Prostate gland (tissue), 2 donors: ENCODE data around the gene IKZF2. TPM values are rescaled to one million over a fixed set of nuclear protein-coding genes. Genes with fewer than 3 reads are reported as not detected.
"Not testable (repeated sequence)": the region's sequence is repeated elsewhere in the genome, so short reads cannot be mapped to it uniquely, and the experiment has no call there.

ENCODE experiments used
- DNase-seq: peaks from one replicate; pipeline ENCODE4 v3.0.0-alpha.2; 2019; ENCODE audit warnings: low spot score
- H3K27ac ChIP-seq, 2 donors: fragments of 200-600 bp; sonication (generic); 2 replicates each; pipeline ENCODE4 v1.5.1; 2017 to 2019
- H3K27me3 ChIP-seq: fragments of 200-600 bp; sonication (generic); replicated peaks from 2 replicates; pipeline ENCODE4 v1.5.1; 2019; ENCODE audit not compliant: insufficient read depth
- H3K36me3 ChIP-seq, 2 donors: fragments of 200-600 bp; sonication (generic); 1 replicate in 1 of 2; 2 replicates in 1 of 2; pipeline versions ENCODE4 v1.5.1 to v1.8.1; 2017 to 2019
- H3K4me1 ChIP-seq: fragments of 200-600 bp; sonication (generic); replicated peaks from 2 replicates; pipeline ENCODE4 v1.5.1; 2019
- H3K4me3 ChIP-seq, 2 donors: fragments of 200-600 bp; sonication (generic); 2 replicates each; pipeline ENCODE4 v1.5.1; 2017 to 2019
- H3K9me3 ChIP-seq: fragments of 200-600 bp; sonication (generic); 2 replicates; pipeline ENCODE4 v1.5.1; 2017
- POLR2A ChIP-seq: fragments of 450-650 bp; IDR thresholded peaks from one replicate; pipeline ENCODE4 v1.6.1; 2016; ENCODE audit warnings: antibody characterized with exemption, mild to moderate bottlenecking
- POLR2AphosphoS5 ChIP-seq: sonication (generic); formaldehyde crosslinking; IDR thresholded peaks from one replicate; pipeline ENCODE4 v1.6.1; 2017; ENCODE audit warnings: antibody characterized with exemption
- WGBS: methylation state at CpG from one replicate; pipeline ENCODE4 v1.1.5; 2018; 5-methylcytosine and 5-hydroxymethylcytosine counted together
- intact Hi-C: fragments of 100-400 bp; cut with DNase I; formaldehyde crosslinking; loops from one replicate; pipeline ENCODE4 v1.14.2; 2022
- total RNA-seq, 2 donors: library from RNA; depleted of rRNA; stranded (reverse); fragments of >200 nt; gene quantifications; one replicate each; pipeline ENCODE4 v1.1.0, GENCODE V29; 2016
- TF ChIP-seq, protein P1 (sequence below), 4 experiments: fragments of 200-600 bp in 2 of 4; fragments of 450-650 bp in 2 of 4; sonication (generic) in 2 of 4; IDR thresholded peaks; 1 replicate in 3 of 4; 2 replicates in 1 of 4; pipeline ENCODE4 v1.5.1; 2016 to 2019; ENCODE audit warnings: antibody characterized with exemption in 4 of 4, mild to moderate bottlenecking in 2 of 4, moderate library complexity in 2 of 4

The IKZF2 gene
- total RNA-seq, 2 donors from 2014 or later = 24.4 to 27.8 TPM

DNA sequence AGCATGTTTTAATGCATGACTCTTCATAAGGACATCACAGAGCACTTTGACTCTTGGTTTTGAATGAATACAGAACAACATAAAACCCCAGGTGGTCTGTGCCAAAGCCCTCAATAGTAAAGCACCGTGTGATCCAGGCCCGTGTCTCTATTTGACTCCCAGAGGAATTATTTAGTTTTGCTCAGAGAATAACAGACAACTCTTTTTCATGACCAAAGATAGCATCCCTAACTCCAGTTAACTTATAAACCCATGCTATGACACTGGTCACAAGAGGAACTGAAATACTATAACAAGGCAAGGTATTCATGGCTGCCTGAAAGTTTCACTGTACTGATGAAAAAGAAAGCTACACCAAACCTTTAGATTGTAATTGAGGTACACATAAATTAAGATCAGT, 128.4 kb downstream of the IKZF2 start:
- Histone ChIP-seq H3K27me3 (no peaks in the 10 kb centered on the region), H3K36me3 (no peaks in the 10 kb centered on the region), H3K27ac (no peak overlapping the region), H3K4me3 (no peak overlapping the region), H3K9me3 (no peaks in the 10 kb centered on the region), H3K4me1 (no peaks in the 10 kb centered on the region)
- WGBS = 69% methylated on average over 2 of the region's 2 CpGs
- DNase-seq = no peak
- intact Hi-C loops = no loop called here
- TF ChIP-seq POLR2AphosphoS5 (no peak), POLR2A (no peak)
- TF ChIP-seq, protein P1, sequence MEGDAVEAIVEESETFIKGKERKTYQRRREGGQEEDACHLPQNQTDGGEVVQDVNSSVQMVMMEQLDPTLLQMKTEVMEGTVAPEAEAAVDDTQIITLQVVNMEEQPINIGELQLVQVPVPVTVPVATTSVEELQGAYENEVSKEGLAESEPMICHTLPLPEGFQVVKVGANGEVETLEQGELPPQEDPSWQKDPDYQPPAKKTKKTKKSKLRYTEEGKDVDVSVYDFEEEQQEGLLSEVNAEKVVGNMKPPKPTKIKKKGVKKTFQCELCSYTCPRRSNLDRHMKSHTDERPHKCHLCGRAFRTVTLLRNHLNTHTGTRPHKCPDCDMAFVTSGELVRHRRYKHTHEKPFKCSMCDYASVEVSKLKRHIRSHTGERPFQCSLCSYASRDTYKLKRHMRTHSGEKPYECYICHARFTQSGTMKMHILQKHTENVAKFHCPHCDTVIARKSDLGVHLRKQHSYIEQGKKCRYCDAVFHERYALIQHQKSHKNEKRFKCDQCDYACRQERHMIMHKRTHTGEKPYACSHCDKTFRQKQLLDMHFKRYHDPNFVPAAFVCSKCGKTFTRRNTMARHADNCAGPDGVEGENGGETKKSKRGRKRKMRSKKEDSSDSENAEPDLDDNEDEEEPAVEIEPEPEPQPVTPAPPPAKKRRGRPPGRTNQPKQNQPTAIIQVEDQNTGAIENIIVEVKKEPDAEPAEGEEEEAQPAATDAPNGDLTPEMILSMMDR (IDR thresholded peaks at IDR 0.05) = no peak

DNA sequence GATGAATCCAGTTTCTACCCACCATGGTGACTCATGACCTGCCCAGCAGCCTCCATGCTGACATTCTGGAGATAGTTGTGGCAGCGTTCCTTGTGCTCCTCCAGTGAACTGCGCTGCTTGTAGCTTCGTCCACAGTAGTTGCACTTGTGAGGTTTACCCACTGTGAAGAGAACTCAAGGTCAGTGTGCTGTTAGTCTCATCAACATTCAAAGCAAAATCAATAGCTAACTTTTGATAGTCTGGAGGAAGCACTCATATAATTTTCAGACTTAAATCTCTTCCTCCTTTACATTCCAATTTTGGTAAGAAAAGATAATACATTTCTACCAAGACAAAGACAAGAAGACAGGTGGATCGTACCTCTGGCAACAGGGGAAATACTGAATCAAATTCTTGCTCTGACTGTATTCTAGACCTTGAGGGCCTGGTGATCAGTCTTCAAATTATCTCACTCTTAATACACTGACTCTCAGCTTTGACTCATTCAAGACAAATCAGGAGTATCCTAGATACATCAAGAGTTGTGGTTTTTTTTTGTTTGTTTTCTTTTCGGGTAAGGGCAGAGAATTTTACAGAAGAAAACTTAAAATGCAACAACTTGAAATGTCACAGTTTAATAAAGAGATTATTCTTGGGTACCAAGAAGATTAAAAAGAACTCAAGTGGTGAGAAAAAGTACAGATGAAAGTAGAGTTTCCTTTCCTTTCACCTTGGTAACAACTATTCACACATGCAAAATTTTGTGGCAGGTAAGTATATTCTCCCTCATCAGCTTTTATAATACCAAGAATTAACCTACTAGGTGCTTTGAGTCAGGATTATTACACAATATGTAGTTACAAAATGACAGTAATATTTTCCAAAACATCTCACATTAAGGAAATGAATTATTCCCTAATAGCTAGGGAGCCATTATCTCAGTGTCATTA, 129.2 kb downstream of the IKZF2 start:
- no peak overlapping the region for H3K4me3 ChIP-seq
- H3K27ac ChIP-seq = no peak overlapping the region
- no peak for DNase-seq
- intact Hi-C loops = no loop called here
- no peaks in the 10 kb centered on the region for H3K36me3 ChIP-seq
- no peaks in the 10 kb centered on the region for H3K4me1 ChIP-seq
- WGBS = 87% methylated on average over 5 of the region's 5 CpGs
- H3K9me3 ChIP-seq = no peaks in the 10 kb centered on the region
- H3K27me3 ChIP-seq = no peaks in the 10 kb centered on the region
- TF ChIP-seq POLR2A (no peak), POLR2AphosphoS5 (no peak)
- TF ChIP-seq, protein P1 (IDR thresholded peaks at IDR 0.05) = no peak

DNA sequence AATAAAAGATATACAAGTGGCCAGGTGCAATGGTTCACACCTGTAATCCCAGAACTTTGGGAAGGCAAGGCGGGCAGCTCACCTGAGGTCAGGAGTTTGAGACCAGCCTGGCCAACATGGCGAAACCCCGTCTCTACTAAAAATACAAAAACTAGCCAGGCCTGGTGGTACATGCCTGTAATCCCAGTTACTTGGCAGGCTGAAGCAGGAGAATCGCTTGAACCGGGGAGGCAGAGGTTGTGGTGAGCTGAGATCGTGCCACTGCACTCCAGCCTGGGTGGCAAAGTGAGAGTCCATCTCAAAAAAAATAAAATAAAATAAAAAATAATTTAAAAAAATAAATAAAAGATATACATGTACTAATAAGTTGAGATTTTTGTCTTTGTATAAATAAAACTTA, 130.5 kb downstream of the IKZF2 start:
- not testable (repeated sequence) for H3K4me1 ChIP-seq, H3K4me3 ChIP-seq
- WGBS = 97% methylated on average over 6 of the region's 6 CpGs

DNA sequence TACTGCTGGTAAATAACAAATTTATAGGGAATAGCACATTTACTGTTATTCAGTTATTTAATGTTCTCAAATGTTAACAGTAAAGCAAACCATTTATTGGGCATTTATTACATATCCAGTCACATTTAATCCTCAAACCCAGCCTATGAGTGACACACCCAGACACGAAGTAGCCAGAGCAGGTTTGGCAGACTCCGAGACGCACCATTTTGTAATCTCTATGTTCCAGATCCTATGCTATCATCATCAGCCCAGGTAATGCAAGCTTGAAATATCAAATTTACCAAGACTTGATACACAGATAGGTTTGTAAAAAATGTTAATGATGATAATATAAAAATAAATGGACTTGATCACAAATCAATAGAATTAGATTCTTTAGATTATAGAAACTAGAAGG, 131.1 kb downstream of the IKZF2 start:
- no peak overlapping the region for H3K4me3 ChIP-seq
- TF ChIP-seq, protein P1 (IDR thresholded peaks at IDR 0.05) = no peak
- TF ChIP-seq POLR2A (no peak), POLR2AphosphoS5 (no peak)
- no peak overlapping the region for H3K27ac ChIP-seq
- no peaks in the 10 kb centered on the region for H3K4me1 ChIP-seq
- 62% methylated on average over 3 of the region's 3 CpGs for WGBS
- no peaks in the 10 kb centered on the region for H3K27me3 ChIP-seq
- intact Hi-C loops = no loop called here
- no peaks in the 10 kb centered on the region for H3K9me3 ChIP-seq
- no peaks in the 10 kb centered on the region for H3K36me3 ChIP-seq
- no peak for DNase-seq

More for the DNA sequence above, 130.5 kb downstream of the IKZF2 start:
- intact Hi-C loops, H3K36me3 ChIP-seq, H3K27ac ChIP-seq, H3K9me3 ChIP-seq, DNase-seq, H3K27me3 ChIP-seq: not testable (repeated sequence)

DNA sequence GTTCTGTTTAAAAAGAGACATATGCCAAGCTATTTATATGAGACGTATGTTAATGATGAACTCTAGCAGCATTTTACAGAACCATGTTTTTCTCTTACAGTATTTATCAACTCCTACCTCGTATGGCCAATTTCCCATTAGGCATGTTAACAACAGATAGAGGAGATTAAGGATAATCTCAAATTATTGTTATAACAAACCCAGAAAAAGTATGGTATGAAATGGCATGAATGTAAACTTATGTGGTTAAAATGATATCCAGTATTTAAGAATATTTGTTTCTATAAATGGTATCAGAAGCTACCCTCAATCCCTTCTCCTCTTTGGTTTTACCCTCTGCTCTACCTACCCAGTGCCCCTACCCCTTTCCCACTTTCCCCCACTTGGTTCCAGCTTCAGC, 132.0 kb downstream of the IKZF2 start:
- Histone ChIP-seq H3K4me1 (no peaks in the 10 kb centered on the region), H3K27ac (no peak overlapping the region), H3K4me3 (no peak overlapping the region), H3K36me3 (no peaks in the 10 kb centered on the region), H3K9me3 (no peaks in the 10 kb centered on the region), H3K27me3 (no peaks in the 10 kb centered on the region)
- WGBS = 86% methylated on average over 2 of the region's 2 CpGs
- TF ChIP-seq, protein P1 (IDR thresholded peaks at IDR 0.05) = no peak
- TF ChIP-seq POLR2A (no peak), POLR2AphosphoS5 (no peak)
- intact Hi-C loops = no loop called here
- no peak for DNase-seq
